NOMO-1 treated with dmso at 0.1 percent for 144 hours (cell line): ENCODE results near the gene CYP2A7.
"Not testable (repeated sequence)": the region's sequence is repeated elsewhere in the genome, so short reads cannot be mapped to it uniquely, and the experiment has no call there.

Experiments
- DNase-seq: peaks from one replicate; lab custom pipeline; 2025; ENCODE audit not compliant: unreplicated experiment; lab: John Stamatoyannopoulos, UW

The CYP2A7 gene

GRCh38 chr19:40843653-40844052, 38.4 kb downstream of the CYP2A7 start:
- peak; percentile 38 for DNase-seq

GRCh38 chr19:40842997-40843652, 38.9 kb downstream of the CYP2A7 start:
- DNase-seq: not testable (repeated sequence)

DNA sequence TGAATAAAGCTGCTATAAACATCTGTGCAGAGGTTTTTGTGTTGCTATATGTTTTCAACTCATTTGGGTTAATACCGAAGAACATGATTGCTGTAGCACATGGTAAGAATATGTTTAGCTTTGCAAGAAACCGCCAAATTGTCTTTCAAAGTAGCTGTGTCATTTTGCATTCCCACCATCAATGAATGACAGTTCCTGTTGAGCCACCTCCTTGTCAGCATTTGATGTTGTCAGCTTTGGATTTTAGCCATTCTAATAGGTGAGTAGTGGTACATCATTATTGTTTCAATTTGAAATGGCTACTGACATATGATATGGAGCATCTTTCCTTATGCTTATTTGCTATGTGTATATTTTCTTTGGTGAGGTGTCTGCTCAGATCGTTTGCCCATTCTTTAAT, 40.0 kb downstream of the CYP2A7 start:
- not testable (repeated sequence) for DNase-seq

GRCh38 chr19:40838477-40838876, 43.6 kb downstream of the CYP2A7 start:
- DNase-seq: not testable (repeated sequence)

- no peak for DNase-seq
These were observed 45.1 kb downstream of the CYP2A7 start for GRCh38 chr19:40836754-40837429.

DNA sequence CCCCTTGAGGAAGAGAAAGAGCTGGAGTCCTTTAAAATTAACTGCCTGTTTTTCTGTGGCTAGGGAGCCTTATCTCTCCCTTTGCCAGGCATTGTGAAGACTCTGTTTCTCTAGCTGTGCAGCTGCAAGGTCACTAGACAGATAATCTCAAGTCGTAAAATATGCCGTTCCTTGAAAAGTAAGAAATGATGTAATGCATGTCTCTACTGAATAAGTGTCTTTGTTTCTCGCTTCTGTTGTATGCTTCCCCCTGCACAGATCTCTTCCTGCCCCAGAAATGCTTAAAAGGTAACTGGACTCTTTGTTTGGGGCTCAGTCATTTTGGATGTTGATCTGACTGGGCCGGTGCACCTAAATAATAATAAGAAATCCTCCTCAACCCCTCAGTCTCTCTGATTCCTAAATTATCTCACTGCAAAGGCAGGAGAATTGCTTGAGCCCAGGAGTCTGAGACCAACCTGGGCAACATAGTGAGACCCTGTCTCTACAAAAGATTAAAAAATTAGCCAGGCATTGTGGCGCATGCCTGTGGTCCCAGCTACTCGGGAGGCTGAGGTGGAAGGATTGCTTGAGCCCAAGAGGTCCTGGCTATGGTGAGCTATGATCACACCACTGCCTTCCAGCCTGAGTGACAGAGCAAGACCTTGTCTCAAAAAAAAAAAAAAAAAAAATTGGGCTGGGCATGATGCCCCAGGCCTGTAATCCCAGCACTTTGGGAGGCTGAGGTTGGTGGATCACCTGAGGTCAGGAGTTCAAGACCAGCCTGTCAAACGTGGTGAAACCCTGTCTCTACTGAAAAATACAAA, 48.1 kb downstream of the CYP2A7 start:
- DNase-seq: not testable (repeated sequence)

DNA sequence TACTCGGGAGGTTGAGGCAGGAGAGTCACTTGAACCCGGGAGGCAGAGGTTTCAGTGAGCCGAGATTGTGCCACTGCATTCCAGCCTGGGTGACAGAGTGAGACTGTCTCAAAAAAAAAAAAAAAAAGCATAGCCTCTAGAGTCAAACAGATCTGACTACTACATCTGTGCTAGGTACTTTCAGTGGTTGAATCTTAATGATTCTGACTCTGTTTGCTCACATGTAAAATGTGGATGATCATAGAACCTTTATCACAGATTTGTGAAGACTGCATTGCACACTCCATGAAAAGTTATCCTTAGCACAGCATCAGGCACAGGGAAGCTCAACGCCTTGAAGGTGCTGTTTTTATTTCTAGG, 49.6 kb downstream of the CYP2A7 start:
- DNase-seq: not testable (repeated sequence)

DNA sequence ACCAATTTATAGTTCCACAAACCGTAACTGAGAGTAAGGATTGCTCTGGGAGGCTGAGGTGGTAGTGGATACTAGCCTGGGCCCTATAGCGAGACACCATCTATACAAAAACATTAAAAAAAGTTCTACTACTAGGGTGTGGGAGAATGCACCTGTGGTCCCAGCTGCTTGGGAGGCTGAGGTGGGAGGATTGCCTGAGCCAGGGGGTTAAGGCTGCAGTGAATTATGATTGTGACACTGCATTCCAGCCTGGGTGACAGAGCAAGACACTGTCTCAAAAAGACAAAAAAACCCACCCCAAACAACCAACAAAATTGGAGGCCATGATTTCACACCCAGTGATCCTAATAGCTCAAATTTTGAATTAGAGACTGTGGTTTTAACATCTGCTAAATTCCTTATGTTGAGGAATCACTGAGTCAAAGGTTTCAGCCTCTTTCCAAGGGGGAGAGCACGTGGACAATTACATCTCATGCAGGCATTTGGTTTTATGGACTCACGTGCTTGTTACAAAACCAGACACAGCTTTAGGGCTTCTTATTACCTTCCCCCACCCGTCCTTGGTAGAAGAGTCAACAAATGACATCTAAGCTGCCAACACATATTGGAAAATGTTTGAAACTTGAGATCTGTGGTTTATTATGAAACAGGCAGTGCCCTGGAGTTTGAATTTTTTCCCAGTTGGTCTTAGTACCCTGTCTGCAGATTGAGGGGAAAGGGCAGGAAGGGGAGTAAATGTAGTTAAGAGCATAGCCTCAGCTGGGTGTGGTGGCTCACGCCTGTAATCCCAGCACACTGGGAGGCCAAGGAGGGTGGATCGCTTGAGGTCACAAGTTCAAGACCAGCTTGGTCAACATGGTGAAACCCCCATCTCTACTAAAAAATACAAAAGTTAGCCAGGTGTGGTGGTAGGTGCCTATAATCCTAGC, 50.3 kb downstream of the CYP2A7 start:
- DNase-seq: peak; percentile 53

GRCh38 chr19:40830741-40831140, 51.3 kb downstream of the CYP2A7 start:
- not testable (repeated sequence) for DNase-seq

- no peak for DNase-seq
These were observed 52.8 kb downstream of the CYP2A7 start for GRCh38 chr19:40829205-40829604.

DNA sequence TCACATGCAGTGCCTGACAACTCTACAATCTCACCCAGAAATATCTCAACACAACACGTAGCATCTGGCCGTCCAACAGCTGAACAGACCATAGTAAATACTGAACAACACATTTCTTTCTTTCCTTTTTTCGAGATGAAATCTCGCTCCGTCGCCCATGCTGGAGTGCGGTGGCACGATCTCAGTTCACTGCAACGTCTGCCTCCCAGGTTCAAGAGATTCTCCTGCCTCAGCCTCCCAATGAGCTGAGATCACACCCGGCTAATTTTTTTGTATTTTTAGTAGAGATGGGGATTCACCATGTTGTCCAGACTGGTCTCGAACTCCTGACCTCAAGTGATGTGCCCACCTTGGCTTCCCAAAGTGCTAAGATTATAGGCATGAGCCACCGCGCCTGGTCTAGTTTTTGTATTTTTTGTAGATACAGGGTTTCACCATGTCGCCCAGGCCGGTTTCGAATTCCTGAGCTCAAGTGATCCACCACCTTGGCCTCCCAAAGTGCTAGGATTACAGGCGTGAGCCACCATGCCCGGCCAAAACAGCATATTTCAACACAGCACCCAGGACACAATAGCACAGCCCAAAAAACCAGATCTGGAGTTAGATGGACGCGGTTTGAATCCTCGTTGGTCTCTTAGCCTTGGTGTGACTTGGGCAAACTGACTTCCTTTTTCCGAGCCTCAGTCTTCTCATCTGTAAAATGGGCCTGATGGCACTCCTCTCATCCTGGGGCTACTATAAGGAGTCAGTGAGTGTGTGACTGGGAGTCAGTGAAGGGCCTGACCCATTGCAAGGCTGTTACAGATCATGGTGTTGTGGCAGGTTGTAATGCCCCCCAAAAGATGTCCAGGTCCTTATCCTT, 54.4 kb downstream of the CYP2A7 start:
- no peak for DNase-seq

GRCh38 chr19:40826699-40827385, 55.2 kb downstream of the CYP2A7 start:
- DNase-seq: not testable (repeated sequence)

DNA sequence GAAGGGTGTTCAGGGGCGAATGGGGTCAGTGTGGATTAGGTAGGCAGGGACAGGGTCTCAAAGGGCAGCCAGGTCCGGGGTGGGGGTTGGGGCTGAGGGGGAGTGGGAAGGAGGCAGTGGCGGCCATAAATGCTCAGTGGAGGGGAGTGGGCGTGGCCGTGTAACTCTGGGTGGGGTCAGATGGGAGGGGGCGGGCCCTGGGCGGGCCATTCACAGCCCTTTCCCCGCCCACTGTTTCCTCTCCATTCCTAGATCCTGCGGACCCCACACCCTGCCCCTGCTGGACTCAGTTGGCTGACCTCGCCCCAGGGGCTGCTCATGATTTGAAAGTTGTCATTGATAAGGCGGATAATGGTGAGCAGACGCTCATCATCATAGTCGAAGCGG, 55.7 kb downstream of the CYP2A7 start:
- DNase-seq: not testable (repeated sequence)

DNA sequence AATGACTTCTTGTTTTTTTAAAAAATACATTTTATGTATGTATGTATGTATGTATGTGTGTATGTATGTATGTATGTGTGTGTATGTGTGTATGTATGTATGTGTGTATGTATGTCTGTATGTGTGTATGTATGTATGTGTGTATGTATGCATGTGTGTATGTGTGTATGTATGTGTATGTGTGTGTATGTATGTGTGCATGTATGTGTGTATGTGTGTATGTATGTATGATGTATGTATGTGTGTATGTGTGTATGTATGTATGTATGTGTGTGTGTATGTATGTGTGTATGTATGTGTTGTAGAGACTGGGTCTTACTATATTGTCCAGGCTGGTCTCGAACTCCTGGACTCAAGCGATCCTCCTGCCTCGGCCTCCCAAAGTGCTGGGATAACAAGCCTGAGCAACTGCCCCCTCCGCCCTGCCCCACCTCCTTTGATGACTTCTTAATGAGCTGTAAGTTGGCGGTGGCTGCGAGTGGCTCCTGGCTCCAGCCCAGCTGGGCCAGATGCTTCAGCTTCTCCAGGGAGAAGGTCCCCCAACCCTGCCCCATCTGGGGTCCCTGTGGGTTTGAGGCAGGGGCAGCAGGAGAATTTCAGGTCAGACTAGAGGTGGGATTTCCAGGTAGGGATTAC, 56.5 kb downstream of the CYP2A7 start:
- not testable (repeated sequence) for DNase-seq
